OCI-LY1 (cell line): ENCODE measurements around the gene ATP13A2.

Experiments
- CTCF ChIP-seq: fragments of 200-600 bp; sonication (generic), shearing (Covaris generic); IDR thresholded peaks from 2 replicates; pipeline ENCODE4 v1.5.1; 2017; ENCODE audit warnings: mild to moderate bottlenecking, antibody characterized with exemption, low read length, moderate library complexity, mixed read lengths
- EZH2 ChIP-seq: fragments of 200-600 bp; sonication (generic), shearing (Covaris generic); IDR thresholded peaks from 2 replicates; pipeline ENCODE4 v1.8.0; 2017; ENCODE audit warnings: borderline replicate concordance, mixed run types, mild to moderate bottlenecking, antibody characterized with exemption, low read length, moderate library complexity, mixed read lengths

- TF ChIP-seq CTCF = no peak
- no peak for TF ChIP-seq EZH2
Observed at GRCh38 chr1:17061486-17061885, 49.8 kb upstream of the ATP13A2 start.
